Neural crest cell (in vitro differentiated cells): ENCODE results near the gene TMEM79. TPM values are rescaled to one million over a fixed set of nuclear protein-coding genes. Genes with fewer than 3 reads are reported as not detected.
A peak's percentile ranks its signal among the peaks of the same experiment; 100 is the strongest.

Experiments used
- DNase-seq: peaks from one replicate; pipeline ENCODE4 v3.0.0; 2021; ENCODE audit warnings: low read depth, mixed read lengths, low spot score
- H3K27ac Mint-ChIP-seq: one replicate; pipeline ENCODE4 v1.8.0; 2021; ENCODE audit warnings: mild to moderate bottlenecking, mixed read lengths; ENCODE audit not compliant: unreplicated experiment
- H3K27me3 Mint-ChIP-seq: 2 replicates; pipeline ENCODE4 v1.8.0; 2021; ENCODE audit warnings: low read depth, mild to moderate bottlenecking, mixed read lengths
- H3K36me3 Mint-ChIP-seq: 2 replicates; pipeline ENCODE4 v1.8.0; 2021; ENCODE audit warnings: low read depth, mild to moderate bottlenecking, mixed read lengths
- H3K4me1 Mint-ChIP-seq: 2 replicates; pipeline ENCODE4 v1.8.0; 2021; ENCODE audit warnings: mixed read lengths
- H3K4me3 Mint-ChIP-seq: one replicate; pipeline ENCODE4 v1.8.0; 2021; ENCODE audit warnings: mild to moderate bottlenecking, mixed read lengths
- H3K9me3 Mint-ChIP-seq: 2 replicates; pipeline ENCODE4 v1.8.0; 2021; ENCODE audit warnings: mixed read lengths
- long read RNA-seq: library from polyadenylated mRNA; unstranded; transcript quantifications from one replicate; pipeline ENCODE4 v2.0.0, GENCODE V29; 2020
- total RNA-seq: library from RNA; stranded (reverse); gene quantifications from 2 replicates; pipeline ENCODE4 v1.2.1, GENCODE V29; 2021
- TF ChIP-seq, protein P1 (sequence below): fragments of 200-600 bp; sonication (generic); conservative IDR thresholded peaks from 2 replicates; pipeline ENCODE4 v1.5.0; 2021; ENCODE audit warnings: antibody characterized with exemption, mild to moderate bottlenecking

TMEM79 gene, protein sequence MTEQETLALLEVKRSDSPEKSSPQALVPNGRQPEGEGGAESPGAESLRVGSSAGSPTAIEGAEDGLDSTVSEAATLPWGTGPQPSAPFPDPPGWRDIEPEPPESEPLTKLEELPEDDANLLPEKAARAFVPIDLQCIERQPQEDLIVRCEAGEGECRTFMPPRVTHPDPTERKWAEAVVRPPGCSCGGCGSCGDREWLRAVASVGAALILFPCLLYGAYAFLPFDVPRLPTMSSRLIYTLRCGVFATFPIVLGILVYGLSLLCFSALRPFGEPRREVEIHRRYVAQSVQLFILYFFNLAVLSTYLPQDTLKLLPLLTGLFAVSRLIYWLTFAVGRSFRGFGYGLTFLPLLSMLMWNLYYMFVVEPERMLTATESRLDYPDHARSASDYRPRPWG
- total RNA-seq, result 4.3 and 4.6 TPM in 2 replicates
- long read RNA-seq, partial matches to known transcripts, result 0 of 2 reads
- long read RNA-seq, other reads (novel, unspliced or antisense), result 2 of 2 reads

DNA sequence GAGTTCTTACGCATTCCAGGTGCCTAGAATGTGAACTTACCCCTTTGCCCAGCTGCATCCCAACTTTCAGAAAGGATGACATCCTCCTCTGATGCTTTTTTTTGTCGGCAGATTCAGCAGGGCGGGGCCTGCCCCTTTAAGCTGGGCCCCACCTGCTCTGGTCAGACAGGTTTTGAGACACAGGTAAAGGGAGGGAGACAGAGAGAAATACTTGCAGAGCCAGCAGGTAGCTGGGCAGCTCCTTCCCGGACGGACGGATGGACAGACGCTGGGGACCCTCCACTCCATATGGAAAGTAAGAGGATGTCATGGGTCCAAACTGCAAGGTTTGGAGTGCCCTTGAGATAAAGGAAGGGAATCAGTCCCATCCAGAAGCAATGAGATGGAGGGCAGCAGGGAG, at the start of gene TMEM79:
TSS of gene TMEM79 (plus strand) at position 214 of the 400 bp plus-strand sequence. CDS start 902 bp downstream, outside the sequence.
- peak within 1 kb of the TSS; percentile 85 for H3K27ac Mint-ChIP-seq

GRCh38 chr1:156236164-156236563, 48.0 kb upstream of the TMEM79 start:
- no peaks in the 10 kb centered on the region for H3K9me3 Mint-ChIP-seq
- peaks cover 2% of the 10 kb centered on the region for H3K27me3 Mint-ChIP-seq
- H3K4me3 Mint-ChIP-seq, result no peak overlapping the region
- TF ChIP-seq, protein P1, sequence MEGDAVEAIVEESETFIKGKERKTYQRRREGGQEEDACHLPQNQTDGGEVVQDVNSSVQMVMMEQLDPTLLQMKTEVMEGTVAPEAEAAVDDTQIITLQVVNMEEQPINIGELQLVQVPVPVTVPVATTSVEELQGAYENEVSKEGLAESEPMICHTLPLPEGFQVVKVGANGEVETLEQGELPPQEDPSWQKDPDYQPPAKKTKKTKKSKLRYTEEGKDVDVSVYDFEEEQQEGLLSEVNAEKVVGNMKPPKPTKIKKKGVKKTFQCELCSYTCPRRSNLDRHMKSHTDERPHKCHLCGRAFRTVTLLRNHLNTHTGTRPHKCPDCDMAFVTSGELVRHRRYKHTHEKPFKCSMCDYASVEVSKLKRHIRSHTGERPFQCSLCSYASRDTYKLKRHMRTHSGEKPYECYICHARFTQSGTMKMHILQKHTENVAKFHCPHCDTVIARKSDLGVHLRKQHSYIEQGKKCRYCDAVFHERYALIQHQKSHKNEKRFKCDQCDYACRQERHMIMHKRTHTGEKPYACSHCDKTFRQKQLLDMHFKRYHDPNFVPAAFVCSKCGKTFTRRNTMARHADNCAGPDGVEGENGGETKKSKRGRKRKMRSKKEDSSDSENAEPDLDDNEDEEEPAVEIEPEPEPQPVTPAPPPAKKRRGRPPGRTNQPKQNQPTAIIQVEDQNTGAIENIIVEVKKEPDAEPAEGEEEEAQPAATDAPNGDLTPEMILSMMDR, result no peak
- no peaks in the 10 kb centered on the region for H3K4me1 Mint-ChIP-seq
- DNase-seq, result no peak
- peaks cover 11% of the 10 kb centered on the region for H3K36me3 Mint-ChIP-seq
- H3K27ac Mint-ChIP-seq, result no peak overlapping the region

More for the DNA sequence above, at the start of gene TMEM79:
- Mint-ChIP-seq H3K4me3 (peak within 1 kb of the TSS; percentile 96), H3K27me3 (no peaks in the 10 kb centered on the region), H3K4me1 (peaks cover 32% of the 10 kb centered on the region), H3K36me3 (no peaks in the 10 kb centered on the region), H3K9me3 (no peaks in the 10 kb centered on the region)
- no peak for DNase-seq
- TF ChIP-seq, protein P1, result no peak

- H3K36me3 Mint-ChIP-seq, result peaks cover 11% of the 10 kb centered on the region
- peaks cover 4% of the 10 kb centered on the region for H3K27me3 Mint-ChIP-seq
- no peak for DNase-seq
- TF ChIP-seq, protein P1, result no peak
- no peak overlapping the region for H3K4me3 Mint-ChIP-seq
- H3K27ac Mint-ChIP-seq, result no peak overlapping the region
- no peaks in the 10 kb centered on the region for H3K4me1 Mint-ChIP-seq
- H3K9me3 Mint-ChIP-seq, result no peaks in the 10 kb centered on the region
These were observed 45.9 kb upstream of the TMEM79 start for GRCh38 chr1:156238248-156238647.

DNA sequence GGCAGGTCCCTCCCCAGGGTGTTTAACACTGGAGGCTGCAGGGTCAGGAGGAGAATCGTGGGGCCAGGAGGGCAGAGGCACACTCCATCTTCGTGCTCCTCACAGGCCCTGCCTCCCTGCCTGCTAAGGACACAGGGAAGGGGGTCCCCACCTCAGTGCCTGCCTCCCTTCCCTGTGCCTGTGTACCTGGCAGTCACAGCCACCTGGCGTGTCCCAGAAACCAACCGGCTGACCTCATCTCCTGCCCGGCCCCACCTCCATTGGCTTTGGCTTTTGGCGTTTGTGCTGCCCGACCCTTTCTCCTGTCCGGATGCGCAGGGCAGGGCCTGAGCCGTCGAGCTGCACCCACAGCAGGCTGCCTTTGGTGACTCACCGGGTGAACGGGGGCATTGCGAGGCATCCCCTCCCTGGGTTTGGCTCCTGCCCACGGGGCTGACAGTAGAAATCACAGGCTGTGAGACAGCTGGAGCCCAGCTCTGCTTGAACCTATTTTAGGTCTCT, 42.8 kb upstream of the TMEM79 start:
- Mint-ChIP-seq H3K4me3 (peak overlapping the region; percentile 9), H3K36me3 (peaks cover 9% of the 10 kb centered on the region), H3K27me3 (peaks cover 19% of the 10 kb centered on the region), H3K27ac (no peak overlapping the region), H3K4me1 (peaks cover 5% of the 10 kb centered on the region), H3K9me3 (no peaks in the 10 kb centered on the region)
- TF ChIP-seq, protein P1, result no peak
- no peak for DNase-seq

DNA sequence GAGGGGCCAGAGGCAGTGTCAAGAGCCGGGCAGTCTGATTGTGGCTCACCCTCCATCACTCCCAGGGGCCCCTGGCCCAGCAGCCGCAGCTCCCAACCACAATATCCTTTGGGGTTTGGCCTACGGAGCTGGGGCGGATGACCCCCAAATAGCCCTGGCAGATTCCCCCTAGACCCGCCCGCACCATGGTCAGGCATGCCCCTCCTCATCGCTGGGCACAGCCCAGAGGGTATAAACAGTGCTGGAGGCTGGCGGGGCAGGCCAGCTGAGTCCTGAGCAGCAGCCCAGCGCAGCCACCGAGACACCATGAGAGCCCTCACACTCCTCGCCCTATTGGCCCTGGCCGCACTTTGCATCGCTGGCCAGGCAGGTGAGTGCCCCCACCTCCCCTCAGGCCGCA, 42.2 kb upstream of the TMEM79 start, which contains the start of gene BGLAP:
TSS of gene BGLAP (plus strand) at position 259 of the 400 bp plus-strand sequence. CDS start at position 307, 48 bp downstream.
- no peak for DNase-seq
- TF ChIP-seq, protein P1, result no peak
- peak within 1 kb of the TSS; percentile 67 for H3K27ac Mint-ChIP-seq

More for the DNA sequence above, 42.2 kb upstream of the TMEM79 start, which contains the start of gene BGLAP:
- peaks cover 5% of the 10 kb centered on the region for H3K4me1 Mint-ChIP-seq
- peaks cover 19% of the 10 kb centered on the region for H3K27me3 Mint-ChIP-seq
- H3K4me3 Mint-ChIP-seq, result peak within 1 kb of the TSS; percentile 66
- peaks cover 6% of the 10 kb centered on the region for H3K36me3 Mint-ChIP-seq
- no peaks in the 10 kb centered on the region for H3K9me3 Mint-ChIP-seq
